ENCODE results near the gene ICE1. TPM values are rescaled to one million over a fixed set of nuclear protein-coding genes. Genes with fewer than 3 reads are reported as not detected.

ICE1 gene
- total RNA-seq, 1 experiment from 2014 or later = 38.3 TPM

- Histone ChIP-seq H3K9me3 (ENCODE audit: control insufficient read depth, insufficient read depth, low read depth, low read length) (no peaks in the 10 kb centered on the region), H3K27ac (ENCODE audit: low read length) (no peak overlapping the region), H3K4me1 (ENCODE audit: control insufficient read depth, insufficient read depth, low read length) (no peaks in the 10 kb centered on the region), H3K27me3 (ENCODE audit: control insufficient read depth, insufficient read depth, low read length) (no peaks in the 10 kb centered on the region), H3K4me3 (ENCODE audit: low read depth in 2 of 2, low read length in 2 of 2) (no peak overlapping the region), H3K36me3 (ENCODE audit: control insufficient read depth, insufficient read depth, low read length) (peaks cover 8% of the 10 kb centered on the region; the same call in 1 of the 2 replicates)
- in situ Hi-C loops (cut with HindIII; ENCODE audit: low pct_unique_long_range_greater_than_20kb, low sequenced_read_pairs) (no loop called here), intact Hi-C loops (cut with micrococcal nuclease; ENCODE audit: unreplicated experiment) (no loop called here)
- no TSS peak for BruUV-seq (replicated peaks)
- ChIA-PET POLR2A (no interaction called here), CTCF (interaction anchor here (0.6 kb wide), 1 partner anchor 892 kb away, joined by 3 read pairs; no protein-coding TSS in a partner anchor)
- no peak for TF ChIP-seq CTCF (IDR thresholded peaks at IDR 0.05)
- TF ChIP-seq, protein P1, sequence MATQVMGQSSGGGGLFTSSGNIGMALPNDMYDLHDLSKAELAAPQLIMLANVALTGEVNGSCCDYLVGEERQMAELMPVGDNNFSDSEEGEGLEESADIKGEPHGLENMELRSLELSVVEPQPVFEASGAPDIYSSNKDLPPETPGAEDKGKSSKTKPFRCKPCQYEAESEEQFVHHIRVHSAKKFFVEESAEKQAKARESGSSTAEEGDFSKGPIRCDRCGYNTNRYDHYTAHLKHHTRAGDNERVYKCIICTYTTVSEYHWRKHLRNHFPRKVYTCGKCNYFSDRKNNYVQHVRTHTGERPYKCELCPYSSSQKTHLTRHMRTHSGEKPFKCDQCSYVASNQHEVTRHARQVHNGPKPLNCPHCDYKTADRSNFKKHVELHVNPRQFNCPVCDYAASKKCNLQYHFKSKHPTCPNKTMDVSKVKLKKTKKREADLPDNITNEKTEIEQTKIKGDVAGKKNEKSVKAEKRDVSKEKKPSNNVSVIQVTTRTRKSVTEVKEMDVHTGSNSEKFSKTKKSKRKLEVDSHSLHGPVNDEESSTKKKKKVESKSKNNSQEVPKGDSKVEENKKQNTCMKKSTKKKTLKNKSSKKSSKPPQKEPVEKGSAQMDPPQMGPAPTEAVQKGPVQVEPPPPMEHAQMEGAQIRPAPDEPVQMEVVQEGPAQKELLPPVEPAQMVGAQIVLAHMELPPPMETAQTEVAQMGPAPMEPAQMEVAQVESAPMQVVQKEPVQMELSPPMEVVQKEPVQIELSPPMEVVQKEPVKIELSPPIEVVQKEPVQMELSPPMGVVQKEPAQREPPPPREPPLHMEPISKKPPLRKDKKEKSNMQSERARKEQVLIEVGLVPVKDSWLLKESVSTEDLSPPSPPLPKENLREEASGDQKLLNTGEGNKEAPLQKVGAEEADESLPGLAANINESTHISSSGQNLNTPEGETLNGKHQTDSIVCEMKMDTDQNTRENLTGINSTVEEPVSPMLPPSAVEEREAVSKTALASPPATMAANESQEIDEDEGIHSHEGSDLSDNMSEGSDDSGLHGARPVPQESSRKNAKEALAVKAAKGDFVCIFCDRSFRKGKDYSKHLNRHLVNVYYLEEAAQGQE (IDR thresholded peaks at IDR 0.05; ENCODE audit: insufficient read depth in 1 of 2, low read depth in 2 of 2, low read length in 1 of 2) = no peak
- TF ChIP-seq TCF7L2 (IDR thresholded peaks at IDR 0.05; ENCODE audit: low read depth, low read length) = no peak
- no peak for TF ChIP-seq POLR2AphosphoS5 (IDR thresholded peaks at IDR 0.05; ENCODE audit: low read depth, low read length)
- DNase-seq (ENCODE audit: low read depth, low spot score) = no peak
- ATAC-seq = no peak
Observed at GRCh38 chr5:5481206-5481605, 58.7 kb downstream of the ICE1 start.

GRCh38 chr5:5481633-5482032 is 59.2 kb downstream of the ICE1 start:
- in situ Hi-C loops (cut with HindIII; ENCODE audit: low pct_unique_long_range_greater_than_20kb, low sequenced_read_pairs) = no loop called here
- H3K27ac ChIP-seq (ENCODE audit: low read length) = no peak overlapping the region
- intact Hi-C loops (cut with micrococcal nuclease; ENCODE audit: unreplicated experiment) = no loop called here
- H3K9me3 ChIP-seq (ENCODE audit: control insufficient read depth, insufficient read depth, low read depth, low read length) = no peaks in the 10 kb centered on the region
- CTCF ChIA-PET = interaction anchor here (0.6 kb wide), 1 partner anchor 891 kb away, joined by 3 read pairs; no protein-coding TSS in a partner anchor
- no peak for ATAC-seq
- H3K4me3 ChIP-seq (ENCODE audit: low read depth in 2 of 2, low read length in 2 of 2) = no peak overlapping the region
- BruUV-seq (replicated peaks) = no TSS peak
- peaks cover 3% of the 10 kb centered on the region; the same call in 1 of the 2 replicates for H3K36me3 ChIP-seq (ENCODE audit: control insufficient read depth, insufficient read depth, low read length)
- TF ChIP-seq SIN3A (IDR thresholded peaks at IDR 0.05; ENCODE audit: borderline replicate concordance, insufficient read depth, low read depth, low read length) (no peak), TCF7L2 (IDR thresholded peaks at IDR 0.05; ENCODE audit: low read depth, low read length) (no peak), CTCF (IDR thresholded peaks at IDR 0.05) (no peak), POLR2AphosphoS5 (IDR thresholded peaks at IDR 0.05; ENCODE audit: low read depth, low read length) (no peak)
- TF ChIP-seq, protein P1 (IDR thresholded peaks at IDR 0.05; ENCODE audit: insufficient read depth in 1 of 2, low read depth in 2 of 2, low read length in 1 of 2) = no peak
- POLR2A ChIA-PET = no interaction called here
- H3K4me1 ChIP-seq (ENCODE audit: control insufficient read depth, insufficient read depth, low read length) = no peaks in the 10 kb centered on the region
- H3K27me3 ChIP-seq (ENCODE audit: control insufficient read depth, insufficient read depth, low read length) = no peaks in the 10 kb centered on the region
- DNase-seq (ENCODE audit: low read depth, low spot score) = no peak
